Breast epithelium (tissue), 3 donors: ENCODE results near the gene ADARB1.

Experiments
- POLR2AphosphoS5 ChIP-seq, 3 donors: sonication (generic); formaldehyde crosslinking; IDR thresholded peaks; one replicate each; pipeline ENCODE4 v1.6.1; 2017; ENCODE audit warnings: antibody characterized with exemption in 3 of 3
- TF ChIP-seq, protein P1 (sequence below), 3 donors: fragments of 450-650 bp; IDR thresholded peaks; one replicate each; pipeline ENCODE4 v1.5.1; 2016 to 2017; ENCODE audit warnings: antibody characterized with exemption in 3 of 3, mild to moderate bottlenecking in 3 of 3, moderate library complexity in 3 of 3

DNA sequence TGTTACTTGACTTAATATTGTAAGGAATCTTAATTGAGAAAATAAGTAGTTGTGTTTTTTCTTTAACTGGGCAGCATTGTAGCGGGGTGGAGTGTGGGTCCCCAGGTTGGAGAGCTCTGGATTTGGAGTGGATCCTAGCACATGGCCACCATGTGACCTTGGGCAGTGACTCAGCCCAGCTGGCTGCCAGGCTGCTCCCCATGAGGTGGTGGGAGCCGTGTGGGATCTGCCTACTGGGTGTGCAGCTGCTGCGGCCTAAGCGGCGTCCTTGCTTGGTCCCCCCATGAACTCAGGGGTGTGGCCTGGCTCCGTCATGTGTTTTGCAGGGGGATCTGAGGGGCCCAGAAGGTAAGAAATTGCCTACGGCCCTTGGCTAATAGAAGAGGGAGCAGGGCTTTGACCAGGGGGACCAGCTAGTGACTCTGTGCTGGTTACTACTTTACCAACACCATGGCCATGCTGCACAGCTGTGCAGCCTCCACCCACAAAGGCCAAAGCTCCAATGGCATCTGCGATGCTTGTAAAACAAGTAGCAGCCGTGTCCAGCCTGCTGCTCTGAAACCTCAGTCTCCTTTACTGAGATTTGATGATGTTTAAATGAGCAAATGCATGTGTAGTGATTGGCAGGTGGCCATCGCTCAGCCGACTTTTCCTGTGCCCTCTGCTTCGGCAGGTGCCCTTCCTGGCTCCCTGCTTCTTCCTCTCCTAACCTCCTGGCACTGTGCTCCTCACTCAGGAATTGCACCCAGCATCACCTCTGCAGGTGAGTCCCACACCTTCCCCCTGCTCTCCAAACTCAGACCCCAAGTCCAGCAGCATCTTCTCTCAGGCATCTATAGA is 68.3 kb downstream of the ADARB1 start:
- TF ChIP-seq, protein P1, sequence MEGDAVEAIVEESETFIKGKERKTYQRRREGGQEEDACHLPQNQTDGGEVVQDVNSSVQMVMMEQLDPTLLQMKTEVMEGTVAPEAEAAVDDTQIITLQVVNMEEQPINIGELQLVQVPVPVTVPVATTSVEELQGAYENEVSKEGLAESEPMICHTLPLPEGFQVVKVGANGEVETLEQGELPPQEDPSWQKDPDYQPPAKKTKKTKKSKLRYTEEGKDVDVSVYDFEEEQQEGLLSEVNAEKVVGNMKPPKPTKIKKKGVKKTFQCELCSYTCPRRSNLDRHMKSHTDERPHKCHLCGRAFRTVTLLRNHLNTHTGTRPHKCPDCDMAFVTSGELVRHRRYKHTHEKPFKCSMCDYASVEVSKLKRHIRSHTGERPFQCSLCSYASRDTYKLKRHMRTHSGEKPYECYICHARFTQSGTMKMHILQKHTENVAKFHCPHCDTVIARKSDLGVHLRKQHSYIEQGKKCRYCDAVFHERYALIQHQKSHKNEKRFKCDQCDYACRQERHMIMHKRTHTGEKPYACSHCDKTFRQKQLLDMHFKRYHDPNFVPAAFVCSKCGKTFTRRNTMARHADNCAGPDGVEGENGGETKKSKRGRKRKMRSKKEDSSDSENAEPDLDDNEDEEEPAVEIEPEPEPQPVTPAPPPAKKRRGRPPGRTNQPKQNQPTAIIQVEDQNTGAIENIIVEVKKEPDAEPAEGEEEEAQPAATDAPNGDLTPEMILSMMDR (IDR thresholded peaks at IDR 0.05): no peak
- no peak for TF ChIP-seq POLR2AphosphoS5 (IDR thresholded peaks at IDR 0.05)
